Esophagus muscularis mucosa (tissue), 3 donors: ENCODE measurements around the gene CCDC89.

ENCODE experiments used
- POLR2A ChIP-seq: fragments of 450-650 bp; IDR thresholded peaks from one replicate; pipeline ENCODE4 v1.6.1; 2017; ENCODE audit warnings: antibody characterized with exemption, moderate library complexity, mild to moderate bottlenecking, low read depth
- POLR2AphosphoS5 ChIP-seq, 2 donors: sonication (generic); formaldehyde crosslinking; IDR thresholded peaks; one replicate each; pipeline ENCODE4 v1.6.1; 2017; ENCODE audit warnings: antibody characterized with exemption in 2 of 2
- TF ChIP-seq, protein P1 (sequence below), 3 experiments: fragments of 200-600 bp in 2 of 3; fragments of 450-650 bp in 1 of 3; sonication (generic) in 2 of 3; IDR thresholded peaks; one replicate each; pipeline ENCODE4 v1.5.1; 2017 to 2019; ENCODE audit warnings: antibody characterized with exemption in 3 of 3, mild to moderate bottlenecking in 2 of 3, moderate library complexity in 1 of 3

GRCh38 chr11:85651118-85651517, 34.9 kb downstream of the CCDC89 start:
- TF ChIP-seq, protein P1, sequence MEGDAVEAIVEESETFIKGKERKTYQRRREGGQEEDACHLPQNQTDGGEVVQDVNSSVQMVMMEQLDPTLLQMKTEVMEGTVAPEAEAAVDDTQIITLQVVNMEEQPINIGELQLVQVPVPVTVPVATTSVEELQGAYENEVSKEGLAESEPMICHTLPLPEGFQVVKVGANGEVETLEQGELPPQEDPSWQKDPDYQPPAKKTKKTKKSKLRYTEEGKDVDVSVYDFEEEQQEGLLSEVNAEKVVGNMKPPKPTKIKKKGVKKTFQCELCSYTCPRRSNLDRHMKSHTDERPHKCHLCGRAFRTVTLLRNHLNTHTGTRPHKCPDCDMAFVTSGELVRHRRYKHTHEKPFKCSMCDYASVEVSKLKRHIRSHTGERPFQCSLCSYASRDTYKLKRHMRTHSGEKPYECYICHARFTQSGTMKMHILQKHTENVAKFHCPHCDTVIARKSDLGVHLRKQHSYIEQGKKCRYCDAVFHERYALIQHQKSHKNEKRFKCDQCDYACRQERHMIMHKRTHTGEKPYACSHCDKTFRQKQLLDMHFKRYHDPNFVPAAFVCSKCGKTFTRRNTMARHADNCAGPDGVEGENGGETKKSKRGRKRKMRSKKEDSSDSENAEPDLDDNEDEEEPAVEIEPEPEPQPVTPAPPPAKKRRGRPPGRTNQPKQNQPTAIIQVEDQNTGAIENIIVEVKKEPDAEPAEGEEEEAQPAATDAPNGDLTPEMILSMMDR (IDR thresholded peaks at IDR 0.05): no peak
- TF ChIP-seq POLR2A (no peak), POLR2AphosphoS5 (IDR thresholded peaks at IDR 0.05) (no peak)
